Mucosa of rectum (tissue), 2 donors: ENCODE data around the gene GPC1.

ENCODE experiments used
- H3K27ac ChIP-seq, 2 donors: one replicate each; pipeline ENCODE4 v1.7.0; 2013; ENCODE audit warnings: inconsistent platforms in 2 of 2, low read depth in 2 of 2, low read length in 2 of 2
- H3K27me3 ChIP-seq, 2 donors: one replicate each; pipeline ENCODE4 v1.7.0; 2013; ENCODE audit warnings: low read length in 2 of 2; ENCODE audit not compliant: control insufficient read depth in 2 of 2, insufficient read depth in 2 of 2
- H3K36me3 ChIP-seq, 2 donors: one replicate each; pipeline ENCODE4 v1.7.0; 2013; ENCODE audit warnings: low read length in 2 of 2; ENCODE audit not compliant: control insufficient read depth in 2 of 2, insufficient read depth in 2 of 2
- H3K4me1 ChIP-seq, 2 donors: one replicate each; pipeline ENCODE4 v1.7.0; 2013; ENCODE audit warnings: low read length in 2 of 2, mild to moderate bottlenecking in 1 of 2; ENCODE audit not compliant: control insufficient read depth in 2 of 2, insufficient read depth in 2 of 2
- H3K4me3 ChIP-seq, 2 donors: one replicate each; pipeline ENCODE4 v1.7.0; 2013; ENCODE audit warnings: low read length in 2 of 2
- H3K9ac ChIP-seq, 2 donors: one replicate each; pipeline ENCODE4 v1.7.0; 2013; ENCODE audit warnings: low read length in 2 of 2, low read depth in 1 of 2, mild to moderate bottlenecking in 1 of 2
- H3K9me3 ChIP-seq, 2 donors: one replicate each; pipeline ENCODE4 v1.7.0; 2013; ENCODE audit warnings: low read length in 2 of 2; ENCODE audit not compliant: control insufficient read depth in 2 of 2
- donor health status: healthy.
- donor health status: Normal muscosa, but diverticular disease.

GPC1 gene

DNA sequence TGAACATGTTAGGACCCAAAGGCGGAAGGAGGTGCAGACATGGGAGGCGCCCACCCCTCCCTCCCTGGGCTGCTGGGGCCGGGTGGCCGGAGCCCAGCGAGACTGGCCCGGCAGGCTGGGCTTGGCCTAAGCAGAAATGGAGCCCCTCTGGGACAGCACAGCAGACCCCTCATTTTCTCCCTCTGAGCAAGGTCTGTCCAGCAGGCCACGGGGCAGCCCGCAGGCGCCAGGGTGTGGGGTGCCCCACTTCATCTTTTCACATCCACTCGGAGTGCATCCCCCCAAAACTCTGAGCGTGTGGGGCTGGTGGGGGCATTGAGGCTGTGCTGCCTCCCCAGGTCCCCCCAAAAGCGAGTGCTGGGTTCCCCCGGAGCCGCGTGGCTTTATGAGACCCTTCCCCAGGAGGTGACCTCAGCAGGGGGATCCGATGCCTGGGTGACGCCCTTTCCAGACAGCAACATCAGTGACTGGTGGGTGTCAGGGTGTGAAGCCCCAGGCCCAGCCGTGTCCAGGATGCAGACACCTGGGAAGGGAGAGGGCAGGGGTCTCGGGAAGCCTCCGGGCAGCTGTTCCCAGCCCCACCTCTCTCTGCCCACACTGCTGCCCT, 36.7 kb upstream of the GPC1 start:
- H3K4me1 ChIP-seq, result no peaks in the 10 kb centered on the region
- no peak overlapping the region for H3K4me3 ChIP-seq
- no peaks in the 10 kb centered on the region for H3K36me3 ChIP-seq
- H3K27ac ChIP-seq, result peak overlapping the region in 1 of 2 donors; percentile 23
- no peaks in the 10 kb centered on the region for H3K9me3 ChIP-seq
- H3K27me3 ChIP-seq, result no peaks in the 10 kb centered on the region
- H3K9ac ChIP-seq, result no peak overlapping the region

DNA sequence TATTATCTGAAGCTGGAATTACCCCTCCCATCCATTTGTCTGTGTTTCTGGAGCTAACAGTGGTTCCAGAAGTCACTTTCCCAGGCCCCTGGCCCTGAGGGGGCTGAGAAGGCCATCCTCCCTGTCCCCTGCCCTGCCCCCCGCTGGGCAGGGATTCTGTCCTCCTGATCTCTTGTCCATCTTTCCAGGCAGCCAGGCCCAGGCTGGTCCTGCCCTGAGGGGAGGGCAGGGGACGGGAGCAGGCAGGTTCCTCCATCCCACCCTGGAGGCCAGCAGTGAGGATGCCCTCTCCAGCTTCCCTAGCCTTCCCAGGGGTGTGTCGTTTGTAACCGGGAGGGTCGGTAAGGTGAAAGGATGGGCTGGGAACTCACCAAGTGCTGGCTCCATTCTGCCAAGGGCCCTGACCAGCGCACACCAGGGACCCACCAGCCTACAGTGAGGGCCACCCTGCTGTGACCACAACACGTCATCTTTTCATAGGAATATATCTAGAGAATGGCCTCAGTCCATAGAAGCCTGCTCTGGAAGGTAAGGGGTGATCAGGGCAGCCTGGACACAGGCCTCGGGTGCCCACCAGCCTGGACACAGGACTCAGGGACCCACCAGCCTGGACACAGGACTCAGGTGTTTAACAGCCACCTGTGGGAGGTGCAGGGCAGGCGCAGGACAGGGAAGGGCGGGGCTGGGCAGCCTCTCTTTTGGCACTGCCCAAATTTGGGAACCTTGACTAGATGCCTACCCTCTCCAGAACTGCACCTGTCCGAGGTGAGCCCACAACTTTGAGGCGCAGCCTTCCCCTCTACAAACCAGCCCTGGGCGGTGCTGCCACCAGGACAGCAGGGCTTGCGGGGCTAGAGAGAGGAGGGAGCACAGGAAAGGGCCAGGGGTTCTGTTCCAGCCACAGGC, 35.8 kb upstream of the GPC1 start:
- no peak overlapping the region for H3K9ac ChIP-seq
- H3K4me1 ChIP-seq, result no peaks in the 10 kb centered on the region
- no peaks in the 10 kb centered on the region for H3K9me3 ChIP-seq
- H3K4me3 ChIP-seq, result no peak overlapping the region
- no peaks in the 10 kb centered on the region for H3K36me3 ChIP-seq
- no peak overlapping the region for H3K27ac ChIP-seq
- no peaks in the 10 kb centered on the region for H3K27me3 ChIP-seq

DNA sequence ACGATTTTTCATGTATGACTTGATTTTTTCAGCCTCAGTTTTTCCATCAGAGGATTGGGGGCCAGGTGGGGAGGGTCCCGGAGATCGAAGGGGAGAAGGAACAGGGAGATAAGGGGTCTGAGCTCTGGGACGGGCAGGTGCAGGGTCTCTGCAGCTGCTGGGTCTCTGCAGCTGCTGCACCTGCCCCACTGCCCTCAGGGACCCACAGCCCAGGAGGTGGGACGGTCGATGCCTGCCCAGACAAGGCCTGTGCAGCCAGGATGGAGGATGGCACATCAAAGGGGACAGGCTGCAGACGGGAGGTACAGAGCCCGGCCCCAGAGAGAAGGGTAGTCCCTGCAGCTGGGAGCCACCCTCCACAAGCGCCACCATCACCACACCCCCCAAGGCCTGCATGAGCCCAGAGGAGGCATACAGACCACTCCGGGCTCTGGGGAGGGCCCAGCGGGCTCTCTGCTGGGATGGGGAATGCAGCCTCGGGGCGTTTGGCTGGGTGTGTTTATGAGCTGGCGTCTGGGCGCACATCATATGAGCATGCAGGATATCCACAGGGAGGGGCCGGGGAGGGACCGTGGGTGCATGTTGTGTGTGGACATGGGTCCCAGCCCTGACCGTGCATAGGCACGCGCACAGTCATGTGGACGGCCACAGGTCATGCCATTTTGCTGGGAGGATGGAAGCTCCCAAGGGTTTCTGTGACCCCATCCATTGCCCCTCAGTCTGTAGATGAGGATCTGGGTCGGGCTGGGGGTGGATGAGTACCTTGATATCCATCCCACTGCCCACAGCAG, 34.9 kb upstream of the GPC1 start:
- Histone ChIP-seq H3K36me3 (no peaks in the 10 kb centered on the region), H3K4me3 (no peak overlapping the region), H3K27ac (no peak overlapping the region), H3K4me1 (no peaks in the 10 kb centered on the region), H3K9ac (no peak overlapping the region), H3K9me3 (no peaks in the 10 kb centered on the region), H3K27me3 (no peaks in the 10 kb centered on the region)

DNA sequence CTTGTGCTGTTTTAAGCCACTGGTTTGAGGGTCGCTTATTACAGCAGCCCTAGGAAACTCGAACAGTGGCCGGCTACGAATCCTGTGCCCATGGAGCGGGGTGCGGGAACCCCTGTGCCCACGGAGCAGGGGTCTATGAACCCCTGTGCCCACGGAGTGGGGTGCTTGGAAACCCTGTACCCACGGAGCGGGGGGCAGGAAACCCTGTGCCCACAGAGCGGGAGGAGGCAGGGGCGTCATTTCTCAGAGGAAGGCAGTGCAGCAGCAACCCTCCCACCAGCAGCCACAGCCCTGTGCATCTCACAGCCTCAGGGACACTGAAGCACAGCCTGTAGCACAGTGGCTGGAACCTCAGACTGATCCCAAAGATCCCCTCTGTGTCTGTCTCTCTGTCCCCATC, 34.2 kb upstream of the GPC1 start:
- H3K27me3 ChIP-seq, result no peaks in the 10 kb centered on the region
- no peaks in the 10 kb centered on the region for H3K4me1 ChIP-seq
- no peaks in the 10 kb centered on the region for H3K36me3 ChIP-seq
- no peak overlapping the region for H3K4me3 ChIP-seq
- H3K9me3 ChIP-seq, result no peaks in the 10 kb centered on the region
- no peak overlapping the region for H3K9ac ChIP-seq
- no peak overlapping the region for H3K27ac ChIP-seq

DNA sequence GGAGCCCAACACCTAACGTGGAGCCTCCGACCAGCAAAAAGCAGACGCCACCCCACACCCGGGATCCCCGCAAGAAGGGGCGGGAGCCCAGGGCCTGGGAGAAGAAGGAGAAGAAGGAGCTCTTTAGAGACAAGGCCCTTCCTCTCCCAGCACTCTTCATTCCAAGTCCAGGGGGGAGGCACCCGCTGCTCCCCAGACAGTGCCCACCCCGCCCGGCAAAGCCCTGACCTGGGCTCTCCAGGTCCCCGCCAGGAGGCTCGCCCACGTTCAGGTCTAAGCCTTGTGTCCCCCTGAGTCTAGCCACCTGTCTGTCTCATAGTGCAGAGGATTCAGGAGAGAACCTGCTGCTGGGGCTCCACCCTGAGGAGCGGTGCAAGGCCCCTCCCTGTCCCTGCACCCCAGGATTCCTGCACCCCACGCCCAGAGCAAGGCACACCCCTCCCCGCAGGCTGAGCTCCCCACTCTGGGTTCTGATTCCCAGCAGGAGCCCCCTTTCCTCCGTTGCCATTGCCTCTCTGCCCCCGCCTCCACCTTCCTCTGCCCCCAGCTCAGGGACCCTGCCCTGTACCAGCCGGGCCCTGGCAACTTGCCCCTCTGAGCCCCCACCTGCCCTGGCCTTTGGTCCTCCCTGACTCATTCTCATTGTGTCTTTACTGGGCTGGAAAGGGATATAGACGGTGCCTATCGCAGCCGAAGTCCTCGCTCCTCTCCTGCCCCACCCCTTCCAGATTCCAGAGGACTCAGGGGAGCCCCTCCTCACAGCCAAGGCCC, 33.5 kb upstream of the GPC1 start:
- H3K4me1 ChIP-seq, result no peaks in the 10 kb centered on the region
- peaks cover 0 to under 1% of the 10 kb centered on the region in 2 donors for H3K27me3 ChIP-seq
- no peak overlapping the region for H3K4me3 ChIP-seq

DNA sequence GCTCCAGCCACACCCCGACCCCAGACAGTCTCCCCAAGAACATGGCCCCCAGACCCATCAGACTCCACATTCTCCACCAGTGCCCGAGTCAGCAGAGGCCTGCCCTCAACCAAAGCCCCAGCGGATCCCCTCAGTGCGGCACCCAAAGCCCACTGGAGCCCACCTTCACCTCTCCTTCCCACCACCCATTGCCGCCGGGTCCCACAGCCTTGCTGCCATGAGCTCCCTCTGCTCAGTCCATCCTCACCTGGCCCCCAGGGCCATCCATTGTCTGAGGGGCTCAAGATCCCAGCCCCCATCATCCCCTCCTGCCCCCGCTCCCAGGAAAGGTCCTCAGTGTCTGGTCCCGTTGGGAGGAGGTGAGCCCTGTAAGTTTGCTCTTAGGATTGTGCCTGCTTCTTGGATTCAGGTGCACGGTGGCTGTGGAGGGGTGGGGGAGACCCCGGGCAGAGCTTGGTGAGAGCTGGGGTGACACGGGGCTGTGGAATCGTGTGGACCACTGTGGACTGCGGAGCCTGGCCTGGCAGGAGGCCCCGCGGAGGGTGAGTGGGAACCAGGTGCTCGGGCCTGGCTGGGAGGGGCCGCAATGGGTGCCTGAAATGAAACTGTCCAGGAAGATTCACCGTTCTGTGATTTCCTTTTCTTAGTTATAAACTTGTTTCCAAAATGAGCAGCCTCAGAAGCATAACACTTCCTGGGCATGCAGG, 32.7 kb upstream of the GPC1 start:
- Histone ChIP-seq H3K27me3 (peaks cover 0 to 4% of the 10 kb centered on the region in 2 donors), H3K27ac (no peak overlapping the region), H3K4me3 (no peak overlapping the region), H3K36me3 (no peaks in the 10 kb centered on the region), H3K9ac (no peak overlapping the region), H3K9me3 (no peaks in the 10 kb centered on the region), H3K4me1 (no peaks in the 10 kb centered on the region)

More for the DNA sequence above, 33.5 kb upstream of the GPC1 start:
- H3K9ac ChIP-seq, result no peak overlapping the region
- no peak overlapping the region for H3K27ac ChIP-seq
- H3K9me3 ChIP-seq, result no peaks in the 10 kb centered on the region
- H3K36me3 ChIP-seq, result no peaks in the 10 kb centered on the region

DNA sequence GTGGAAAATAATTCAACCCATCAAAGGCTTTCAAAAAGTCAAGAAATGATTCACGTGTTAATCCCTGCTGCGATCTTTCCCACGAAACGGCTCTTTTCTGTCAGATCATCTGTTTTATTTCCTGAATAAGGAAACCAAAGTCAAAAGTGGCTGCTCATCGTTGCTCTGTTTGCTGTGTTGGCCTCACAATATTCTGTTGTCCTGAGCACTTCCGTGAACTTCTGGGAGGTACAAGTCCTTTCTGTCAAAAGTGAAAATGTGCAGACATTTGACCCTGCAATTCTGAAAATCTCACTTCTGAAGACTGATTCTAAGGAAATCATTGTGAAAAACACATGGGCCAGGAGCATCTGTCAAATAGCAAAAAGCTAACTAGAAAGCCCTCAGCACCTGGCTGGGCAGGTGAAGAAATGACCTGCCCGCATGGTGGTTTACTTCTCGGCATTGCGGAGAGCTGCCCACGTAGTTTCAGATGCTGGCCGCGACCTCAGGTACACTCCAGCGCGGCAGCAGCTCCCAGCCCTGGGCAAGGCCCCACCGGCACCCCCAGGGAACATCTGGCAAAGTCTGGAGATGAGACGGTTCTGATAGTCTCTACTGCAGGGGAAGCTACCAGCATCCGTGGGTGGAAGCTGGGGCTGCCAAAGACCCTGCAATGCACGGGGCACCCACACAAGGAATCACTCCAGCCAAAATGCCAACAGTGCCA, 31.9 kb upstream of the GPC1 start:
- no peaks in the 10 kb centered on the region for H3K36me3 ChIP-seq
- no peak overlapping the region for H3K4me3 ChIP-seq
- no peaks in the 10 kb centered on the region for H3K9me3 ChIP-seq
- H3K9ac ChIP-seq, result no peak overlapping the region
- H3K4me1 ChIP-seq, result no peaks in the 10 kb centered on the region
- no peak overlapping the region for H3K27ac ChIP-seq
- H3K27me3 ChIP-seq, result peaks cover 0 to 4% of the 10 kb centered on the region in 2 donors

DNA sequence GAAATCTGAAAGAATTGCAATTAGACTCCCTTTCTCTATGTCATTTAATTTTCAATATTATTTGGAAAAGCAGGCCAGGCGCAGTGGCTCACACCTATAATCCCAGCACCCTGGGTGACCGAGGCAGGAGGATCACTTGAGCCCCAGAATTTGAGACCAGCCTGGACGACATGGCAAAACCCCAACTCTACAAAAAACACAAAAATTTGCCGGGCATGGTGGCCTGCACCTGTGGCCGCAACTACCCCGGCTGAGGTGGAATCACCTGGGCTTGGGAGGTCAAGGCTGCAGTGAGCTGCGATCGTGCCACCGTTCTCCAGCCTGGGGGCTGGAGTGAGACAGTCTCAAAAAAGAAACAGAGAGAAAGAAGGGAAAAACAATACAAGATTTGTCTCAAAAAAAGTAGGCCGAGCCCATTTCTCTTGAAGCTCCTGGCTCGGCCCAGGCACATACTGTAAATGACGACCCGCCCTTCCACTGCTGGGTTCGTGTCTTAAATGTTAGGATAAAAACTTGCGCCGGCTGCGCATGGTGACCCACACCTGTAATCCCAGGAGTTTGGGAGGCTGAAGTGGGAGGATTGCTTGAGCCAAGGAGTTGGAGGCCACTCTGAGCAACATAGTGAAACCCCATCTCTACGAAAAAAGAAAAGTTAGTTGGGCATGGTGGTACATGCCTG, 31.1 kb upstream of the GPC1 start:
- H3K4me1 ChIP-seq, result no peaks in the 10 kb centered on the region
- H3K36me3 ChIP-seq, result no peaks in the 10 kb centered on the region
- no peak overlapping the region for H3K27ac ChIP-seq
- H3K27me3 ChIP-seq, result peaks cover 0 to 4% of the 10 kb centered on the region in 2 donors
- H3K4me3 ChIP-seq, result no peak overlapping the region
- H3K9me3 ChIP-seq, result no peaks in the 10 kb centered on the region
- H3K9ac ChIP-seq, result no peak overlapping the region
